ENCODE data around the gene IFNK.

IFNK gene

DNA sequence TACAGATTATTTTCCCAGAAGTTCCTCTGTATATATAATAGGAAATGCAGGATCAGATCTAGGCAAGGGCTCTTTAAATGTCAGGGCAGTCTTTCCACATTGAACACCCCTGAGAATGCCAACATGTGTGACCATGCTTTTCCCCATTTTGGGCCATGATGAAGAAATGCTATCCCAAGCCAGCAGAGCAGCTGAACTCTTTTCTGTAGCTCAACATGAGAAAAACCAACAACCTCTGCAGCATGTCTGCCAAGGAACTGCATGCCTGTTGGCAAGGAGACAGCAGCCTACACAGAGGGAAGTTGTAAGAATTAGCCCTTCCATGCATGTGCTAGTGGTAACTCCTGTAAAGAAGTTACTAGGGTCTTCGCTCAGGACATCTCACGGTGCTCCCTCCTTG is 9.5 kb upstream of the IFNK start:
- DNase-seq: no peak

DNA sequence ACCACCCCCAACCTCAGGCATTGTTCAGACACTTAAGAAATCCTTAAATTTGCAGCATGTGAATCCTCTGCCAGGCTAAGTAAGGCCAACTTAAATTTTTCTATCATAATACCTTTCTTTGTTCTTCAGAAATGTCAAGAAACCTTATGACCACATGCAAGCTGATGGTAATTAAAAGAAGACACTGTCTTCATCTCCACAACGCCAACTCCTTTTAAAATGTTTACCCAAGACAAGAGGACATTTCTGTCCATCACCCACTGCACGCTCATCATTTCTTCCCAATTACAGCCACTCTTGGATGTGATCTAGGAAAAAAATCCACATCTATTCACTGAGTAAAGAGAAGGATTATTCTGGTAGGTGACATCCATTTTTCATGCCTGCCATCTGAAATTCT is 6.1 kb upstream of the IFNK start:
- no peak for DNase-seq

DNA sequence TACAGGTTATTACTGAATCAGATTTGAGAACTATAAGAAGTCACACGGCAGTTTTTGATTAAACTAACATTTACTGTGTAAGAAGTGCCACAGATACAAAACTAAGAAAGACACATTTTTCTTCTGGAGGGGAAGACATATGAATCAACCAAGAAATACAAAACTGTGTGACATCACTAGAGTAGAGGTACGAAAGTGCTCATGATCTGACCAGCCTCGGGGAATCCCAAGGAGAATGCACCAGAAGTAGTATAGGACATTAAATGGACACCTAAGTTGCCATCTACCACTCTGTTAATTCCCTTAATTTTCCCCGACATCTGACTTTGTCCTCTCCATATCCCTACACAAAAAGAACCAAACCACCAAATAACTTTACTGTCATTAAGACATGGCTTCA is 5.3 kb upstream of the IFNK start:
- DNase-seq: no peak

DNA sequence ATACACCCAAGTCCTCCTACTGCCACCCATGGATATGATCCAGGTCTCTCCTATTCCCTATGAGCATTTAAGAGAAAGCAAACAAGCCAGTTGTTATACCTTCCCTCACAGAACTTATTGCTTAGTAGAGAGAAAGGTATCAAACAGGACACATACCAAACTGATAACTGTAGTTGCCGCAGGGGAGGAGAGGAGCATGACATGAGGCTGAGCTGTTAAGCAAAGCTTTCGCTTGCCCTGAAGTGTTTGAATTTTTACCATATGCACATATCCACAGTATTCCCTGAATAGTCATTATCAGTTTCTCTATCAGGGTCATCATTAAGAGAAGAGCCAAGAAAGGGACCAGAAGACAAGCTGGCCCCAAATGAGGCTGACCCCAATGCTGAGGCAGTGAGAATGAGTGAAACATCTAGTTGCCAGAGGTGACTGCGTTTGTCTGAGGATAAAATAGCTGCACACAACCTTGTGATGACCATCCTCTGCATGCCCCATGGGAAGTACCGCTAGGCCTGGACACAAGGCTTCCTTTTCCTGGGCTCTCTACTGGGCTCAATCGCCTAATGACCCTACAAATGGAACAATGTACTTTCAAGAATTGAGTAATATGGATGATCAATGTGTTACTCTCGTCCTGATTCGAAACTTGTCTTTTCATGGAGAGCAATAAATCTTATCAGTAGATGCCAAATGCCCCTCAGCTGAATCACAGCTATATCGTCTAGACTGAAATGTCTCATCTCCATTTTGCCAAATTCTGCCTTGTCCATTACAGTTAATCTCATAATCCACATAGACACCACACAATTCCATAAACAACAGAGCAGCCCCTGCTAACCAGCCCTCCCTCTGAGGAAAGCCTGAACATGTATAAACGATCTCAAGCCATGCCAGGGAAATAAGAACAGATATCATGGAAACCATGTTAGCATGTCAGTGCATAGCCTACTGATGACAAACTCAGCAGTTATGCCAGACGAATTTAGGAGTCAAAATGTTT is 4.3 kb upstream of the IFNK start:
- DNase-seq: no peak

DNA sequence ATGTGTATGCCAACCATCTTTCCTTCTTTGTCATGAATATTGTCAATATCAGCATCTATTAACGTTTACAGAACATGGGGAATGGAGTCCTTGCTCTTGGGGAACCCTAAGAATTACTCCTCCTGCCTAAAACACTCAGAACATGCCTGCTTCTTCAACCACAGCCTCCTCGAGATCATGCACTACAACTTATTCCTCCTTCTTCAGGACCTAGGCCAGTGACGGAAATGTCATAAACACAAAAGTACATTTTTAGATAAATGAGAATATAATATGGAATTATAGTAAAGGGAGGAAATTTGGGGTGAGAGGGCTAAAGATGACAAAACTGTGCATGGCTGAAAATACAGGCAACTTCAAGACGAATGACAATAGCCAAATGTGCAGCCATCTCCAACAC is 3.1 kb upstream of the IFNK start:
- no peak for DNase-seq

DNA sequence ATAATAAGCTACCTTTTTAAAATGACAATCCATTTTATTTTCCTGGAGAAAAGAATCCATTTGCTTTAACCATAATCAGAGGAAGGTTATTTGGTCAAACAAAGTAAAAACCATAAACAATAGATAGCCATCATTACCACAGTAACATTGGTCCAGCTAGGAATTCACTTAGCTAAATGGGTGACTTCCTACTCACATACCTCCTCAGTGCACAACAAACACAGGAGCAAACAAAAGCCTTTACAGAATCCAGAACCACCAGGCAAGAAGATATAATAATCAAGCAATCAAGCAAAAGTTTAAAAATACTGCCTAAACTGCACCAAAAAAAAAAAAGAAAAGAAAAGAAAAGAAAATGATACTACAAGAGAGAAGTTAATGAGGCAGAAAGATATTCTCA is 949 bp upstream of the IFNK start:
- DNase-seq: no peak

DNA sequence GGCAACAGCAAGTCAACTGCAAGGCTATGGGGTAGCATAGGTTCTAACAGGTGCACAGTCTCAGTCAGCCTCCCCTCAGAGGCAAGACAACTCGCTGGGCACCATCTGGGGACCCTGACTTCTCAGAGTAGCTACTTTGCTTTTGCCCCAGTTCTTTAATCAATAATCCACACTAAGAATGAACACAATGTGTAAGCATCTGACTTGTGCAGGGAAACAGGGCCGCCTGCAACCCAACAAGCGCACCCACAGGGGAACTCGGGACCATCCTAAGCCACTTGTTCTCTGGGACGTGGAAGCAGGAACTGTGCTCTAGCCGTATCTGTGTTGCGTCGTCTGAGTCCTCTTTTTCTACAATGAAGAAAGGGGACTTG is 3.6 kb downstream of the IFNK start:
- no peak for DNase-seq

DNA sequence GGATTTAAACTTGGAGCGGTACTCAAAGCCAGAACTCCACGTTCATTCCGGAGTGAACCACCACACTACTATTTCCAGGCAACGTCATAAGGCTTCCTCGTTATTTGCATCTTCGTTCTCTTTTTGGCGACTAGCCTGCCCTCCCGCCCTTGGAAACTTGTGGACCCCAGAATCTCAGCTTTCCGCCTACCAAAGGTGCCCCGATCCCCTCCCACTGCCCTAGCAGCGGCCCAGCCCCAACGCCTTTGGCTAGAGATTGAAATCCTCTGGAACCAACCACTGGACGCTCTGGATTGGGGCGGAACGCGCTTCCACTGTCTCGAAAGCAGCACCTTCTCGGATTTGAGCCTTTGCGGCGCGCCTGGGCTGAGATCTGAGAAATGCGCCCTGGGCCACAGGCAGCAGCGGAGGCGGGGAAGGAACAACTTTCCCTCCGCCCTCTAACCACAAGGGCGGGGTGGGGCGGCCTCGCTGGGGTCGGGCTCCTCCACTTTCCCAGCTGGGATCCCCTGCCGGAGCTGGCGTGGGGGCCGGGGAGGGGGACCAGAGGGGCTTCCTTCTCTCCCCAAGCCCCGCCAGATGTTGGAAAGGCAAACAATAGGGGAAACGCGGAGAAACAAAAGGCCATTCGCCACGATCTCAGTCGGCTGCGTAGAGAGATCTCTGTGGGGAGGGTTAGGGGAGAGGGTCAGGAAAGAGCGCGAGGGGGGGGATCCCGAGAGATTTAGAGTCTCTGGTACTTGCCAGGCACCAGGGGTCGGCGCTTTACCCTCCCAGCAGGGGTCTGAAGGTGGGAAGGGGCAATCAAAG is 4.2 kb downstream of the IFNK start:
- DNase-seq: peak; percentile 58

DNA sequence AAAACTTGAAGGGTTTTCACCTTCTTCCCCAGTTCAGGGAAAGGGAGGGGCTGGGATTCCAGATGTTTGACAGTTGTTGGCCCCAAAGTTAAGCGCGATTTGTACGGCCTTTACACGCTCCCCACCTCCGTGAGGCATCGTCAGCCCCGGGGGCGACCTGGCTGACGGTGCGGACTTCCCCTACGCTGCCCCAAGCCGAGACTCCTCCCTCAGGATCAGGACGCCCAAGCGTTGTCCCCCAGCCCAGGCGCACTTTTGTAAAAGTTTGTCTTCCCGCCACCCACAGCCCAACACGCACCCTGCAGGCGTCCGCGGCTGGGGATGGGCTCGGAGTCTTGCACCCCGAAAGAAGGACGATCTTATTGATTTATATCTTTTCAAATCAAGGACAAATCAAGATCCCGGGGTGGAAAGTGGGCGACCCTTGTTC is 4.8 kb downstream of the IFNK start:
- DNase-seq: peak; percentile 26

DNA sequence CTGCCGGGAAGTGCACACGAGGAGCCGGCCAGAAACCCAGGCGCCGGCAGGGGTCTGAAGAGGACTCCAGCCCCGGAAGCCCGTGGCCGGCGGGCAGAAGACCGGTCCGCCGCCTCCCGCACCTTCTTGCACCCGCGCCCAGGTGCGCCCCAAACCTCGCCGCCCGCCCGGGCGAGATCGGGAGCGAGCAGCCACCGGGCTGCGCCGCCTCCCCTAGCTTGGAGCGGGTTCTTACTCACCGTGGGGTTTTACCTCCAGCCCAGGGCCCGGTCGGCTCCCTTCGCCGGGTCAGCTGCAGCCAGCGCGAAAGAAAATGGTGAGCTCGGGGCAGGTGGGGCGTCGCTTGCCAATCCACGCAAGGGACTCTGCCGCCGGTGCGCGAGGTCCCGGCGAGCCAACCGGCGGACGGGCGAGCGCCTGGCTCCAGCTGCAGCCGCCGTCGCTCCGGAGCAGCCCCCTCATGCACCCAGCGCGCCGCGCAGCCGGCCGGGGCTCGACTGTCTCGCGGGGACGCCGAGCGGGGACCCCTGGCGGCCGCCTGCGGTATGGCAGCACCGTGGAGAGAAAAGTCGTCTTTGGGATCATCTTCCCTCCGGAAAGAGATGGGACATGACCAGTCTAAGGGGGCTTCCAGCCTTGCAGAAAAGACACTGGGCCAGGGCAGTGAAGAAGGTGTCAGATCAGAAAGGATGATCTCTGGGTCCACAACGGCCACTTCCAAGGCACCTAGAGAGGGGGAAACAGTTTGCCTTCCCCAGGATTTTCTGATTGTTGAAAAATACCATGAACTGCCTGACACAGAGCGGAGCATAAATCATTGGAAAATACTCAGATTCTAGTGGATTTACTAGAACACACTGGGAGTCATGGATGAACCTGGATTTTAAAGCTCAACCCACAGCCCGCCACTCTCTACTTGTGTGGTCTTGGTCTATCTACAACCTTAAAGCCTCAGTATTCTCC is 5.5 kb downstream of the IFNK start, which contains the start of gene MOB3B:
Gene MOB3B (minus strand): TSS at position 499 of the 963 bp plus-strand sequence. CDS start 74,264 bp downstream, outside the sequence.
- peak; percentile 31 for DNase-seq

DNA sequence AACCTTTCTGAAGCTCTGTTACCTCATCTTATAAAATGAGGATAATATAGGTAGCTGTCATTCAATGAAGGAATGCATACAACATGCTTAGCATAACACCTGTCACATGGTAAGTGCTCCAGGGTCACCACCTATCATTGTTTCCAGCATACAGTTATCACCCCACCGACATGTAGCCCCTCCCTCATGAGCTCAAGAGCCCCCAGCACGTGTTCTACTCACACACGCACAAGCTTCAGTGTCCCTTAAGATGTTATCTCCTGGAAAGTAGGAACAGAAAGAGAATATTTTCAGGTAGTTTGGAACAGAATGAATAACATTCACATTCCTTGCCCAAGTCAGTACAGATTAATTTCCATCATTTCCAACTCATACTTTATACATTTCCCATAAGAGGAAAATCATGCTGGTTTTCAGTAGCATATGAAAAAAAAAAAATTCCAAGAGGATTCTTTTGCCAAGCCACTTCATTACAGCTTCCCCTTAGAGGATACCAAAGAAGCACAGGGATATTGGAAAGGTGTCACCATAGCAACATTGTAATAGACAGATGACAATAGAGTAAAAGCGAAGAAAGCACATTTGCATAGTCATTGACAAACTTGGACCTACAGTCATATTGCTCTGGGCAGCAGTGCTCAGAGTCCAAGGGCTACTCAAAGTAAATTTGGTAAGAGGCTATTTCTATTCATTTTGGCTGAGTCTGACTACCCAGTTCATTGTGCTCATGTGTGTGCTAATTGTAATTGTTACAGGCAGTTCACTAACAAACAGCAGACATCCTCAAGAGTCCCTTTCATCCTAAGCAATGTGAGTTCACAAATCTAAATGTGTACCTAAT is 7.0 kb downstream of the IFNK start:
- no peak for DNase-seq

DNA sequence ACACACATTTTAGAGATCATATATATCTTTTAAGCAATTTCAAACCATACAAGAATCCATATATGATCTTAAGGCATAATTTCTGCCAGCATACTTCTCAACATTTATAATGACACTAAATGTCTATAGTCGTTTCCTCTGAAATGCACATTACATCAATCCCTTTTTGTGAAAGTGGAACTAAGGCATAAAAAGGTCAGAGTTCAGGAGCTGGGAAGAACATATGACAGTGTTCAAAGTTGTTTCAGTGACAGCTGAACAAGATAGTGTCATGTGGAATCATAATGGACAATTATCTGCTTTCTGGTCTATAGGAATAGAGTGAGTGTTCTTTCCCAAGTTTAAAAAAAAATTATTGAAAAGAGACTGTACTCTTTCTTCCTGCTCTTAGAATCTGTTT is 8.0 kb downstream of the IFNK start:
- DNase-seq: peak; percentile 32

DNA sequence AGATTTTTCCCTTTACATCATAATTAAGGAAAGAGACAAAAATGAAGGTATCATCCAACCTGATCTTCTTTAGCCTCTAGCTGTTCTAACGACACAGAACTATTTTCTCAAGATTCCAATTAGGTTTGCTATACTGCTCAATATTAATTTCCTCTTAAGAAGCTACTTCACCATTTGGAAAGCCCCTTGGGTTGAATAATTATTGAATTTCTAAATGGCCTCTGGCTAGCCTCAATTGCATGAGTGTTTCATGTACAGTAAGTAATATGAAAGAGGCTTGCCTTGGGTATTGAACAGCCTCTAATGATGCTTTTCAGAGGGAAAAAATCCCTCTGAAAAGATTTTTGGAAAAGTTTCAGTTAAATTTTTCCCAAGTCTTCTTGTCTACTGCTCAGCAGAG is 9.2 kb downstream of the IFNK start:
- DNase-seq: no peak

DNA sequence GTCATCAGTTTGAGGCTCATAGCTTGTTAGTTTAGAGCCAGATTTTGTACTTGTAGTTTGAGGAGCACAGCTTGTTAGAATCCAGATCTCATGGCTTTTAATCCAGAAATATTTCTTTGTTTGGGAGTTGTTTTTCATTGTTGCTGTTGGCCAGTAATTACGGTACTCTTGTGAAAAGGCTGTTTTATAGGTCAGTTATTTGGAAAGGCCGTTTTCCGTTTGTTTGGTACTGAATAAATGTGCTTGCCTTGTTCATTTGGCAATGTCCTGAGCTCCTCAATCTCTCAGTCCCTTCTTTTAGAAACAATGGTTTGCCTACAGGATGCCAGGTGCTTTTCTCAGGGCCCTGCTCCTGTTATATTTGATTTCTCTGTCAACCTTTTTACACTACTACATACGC is 10.0 kb downstream of the IFNK start:
- DNase-seq: no peak

DNA sequence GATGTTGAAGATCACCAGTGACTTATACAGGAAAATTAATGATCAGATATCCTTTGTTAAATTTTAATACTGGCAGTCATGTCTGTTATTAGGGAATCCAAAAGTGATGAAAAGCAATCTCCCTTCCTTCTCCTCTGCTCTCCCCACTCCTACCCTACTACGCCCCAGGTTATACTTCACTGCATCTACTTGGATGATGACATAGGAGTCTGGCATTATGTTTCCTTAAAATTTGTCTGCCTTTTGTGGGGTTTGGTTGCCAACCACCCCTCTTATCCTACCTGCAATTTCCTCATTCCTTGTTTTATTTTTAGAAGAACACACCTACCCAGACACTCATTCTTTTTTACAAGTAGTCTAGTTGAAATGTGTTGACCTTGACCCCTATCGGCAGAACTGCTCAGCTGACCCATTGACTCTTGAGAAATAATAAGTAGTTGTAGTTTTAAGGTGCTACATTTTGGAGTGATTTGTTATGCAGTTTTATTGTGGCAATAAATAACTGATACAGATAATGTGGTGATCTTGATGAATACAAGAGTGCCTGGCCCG is 10.6 kb downstream of the IFNK start:
- no peak for DNase-seq

DNA sequence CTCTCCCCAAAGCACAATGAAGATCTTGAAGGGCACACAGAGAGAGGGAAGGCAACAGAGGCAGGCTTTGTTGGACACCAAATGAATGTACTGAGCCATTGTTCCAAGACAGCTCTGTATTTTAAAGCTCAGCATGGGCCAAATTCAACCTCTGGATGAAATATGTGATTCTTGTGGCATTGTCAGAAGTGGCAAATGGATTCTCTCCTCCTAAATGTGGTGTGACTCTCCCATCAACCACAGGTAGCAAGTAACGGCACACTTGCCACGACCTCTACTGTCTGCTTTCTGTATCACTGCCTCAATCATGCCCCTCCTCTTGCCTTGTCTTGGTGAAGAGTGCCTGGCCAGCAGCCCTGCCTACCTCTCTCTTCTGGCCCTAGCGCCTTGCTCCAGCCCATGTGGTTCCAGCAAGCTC is 11.6 kb downstream of the IFNK start:
- DNase-seq: no peak

DNA sequence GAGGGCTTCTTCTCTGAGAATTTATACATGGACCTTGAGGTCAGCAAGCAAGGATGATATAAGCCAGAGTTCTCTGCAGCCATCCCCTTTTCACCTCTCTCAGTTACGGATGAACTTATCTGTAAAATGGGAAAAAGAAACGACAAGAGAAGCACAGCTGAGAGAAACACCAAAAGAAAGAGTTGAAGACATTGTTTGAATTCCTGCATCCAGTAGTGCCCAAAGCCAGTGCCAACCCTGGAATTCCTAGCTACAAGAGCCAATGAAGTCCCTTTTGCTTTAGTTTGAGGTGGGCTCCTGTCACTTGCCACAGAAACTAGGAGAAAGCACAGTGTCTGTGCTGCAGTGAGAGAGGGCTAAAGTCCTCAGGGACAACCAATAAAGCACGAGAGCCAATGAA is 12.1 kb downstream of the IFNK start:
- DNase-seq: no peak

DNA sequence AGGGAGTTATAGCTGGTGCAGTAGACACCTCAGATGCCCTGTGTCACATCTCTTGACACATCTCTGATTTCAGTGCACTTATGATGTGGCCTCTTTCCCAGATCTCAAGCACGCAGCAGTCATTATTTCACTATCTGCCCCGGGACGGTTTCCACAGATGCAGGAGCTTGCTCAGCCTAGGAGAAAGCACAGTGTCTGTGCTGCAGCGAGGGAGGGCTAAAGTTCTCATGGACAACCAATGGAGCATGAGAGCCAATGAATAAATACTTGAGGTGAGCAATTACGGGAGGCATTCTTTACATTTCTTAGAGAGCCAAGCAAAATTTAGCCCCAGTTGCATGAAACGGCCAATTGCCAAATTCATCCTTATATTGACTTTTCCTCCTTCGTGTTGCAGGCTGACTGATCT is 12.9 kb downstream of the IFNK start:
- no peak for DNase-seq

DNA sequence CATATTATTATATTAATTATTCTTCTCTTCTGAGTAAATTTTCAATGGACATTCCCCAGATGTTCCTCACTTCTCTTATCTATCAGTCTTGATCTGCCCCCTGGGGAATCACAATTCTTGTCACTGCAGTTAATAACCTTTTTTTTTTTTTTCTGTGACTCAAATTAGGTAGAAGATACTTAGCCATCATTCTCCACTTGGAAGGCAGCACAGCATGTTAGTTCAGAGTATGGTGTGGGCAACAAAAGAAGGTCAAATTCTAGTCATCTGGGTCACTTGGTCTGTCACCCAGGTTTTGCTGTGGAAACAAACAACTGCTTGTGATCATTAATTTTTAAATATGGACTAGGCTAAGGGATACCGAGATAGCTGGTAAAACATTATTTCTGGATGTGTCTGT is 13.7 kb downstream of the IFNK start:
- DNase-seq: no peak

DNA sequence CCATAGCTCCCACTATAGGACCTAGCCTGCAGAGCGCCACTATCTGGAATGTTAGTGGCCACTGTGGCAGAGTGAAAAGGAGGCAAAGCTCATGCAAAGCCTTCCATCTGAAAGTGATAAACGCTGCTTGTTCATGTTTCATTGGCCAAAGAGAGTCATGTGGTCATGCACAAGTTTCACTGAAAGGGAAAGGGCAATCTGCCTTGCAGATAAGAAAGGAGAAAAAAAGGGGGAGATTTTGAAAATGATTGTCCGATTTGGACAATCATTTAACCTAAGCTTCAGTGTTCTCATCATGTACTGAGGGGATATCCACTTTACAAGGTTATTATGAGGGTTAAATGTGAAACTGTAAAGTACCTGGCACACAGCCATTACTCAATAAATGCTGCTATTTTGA is 14.6 kb downstream of the IFNK start:
- DNase-seq: no peak
